CD8-positive, alpha-beta memory T cell (primary cell): ENCODE measurements around the gene NUFIP1. TPM values are rescaled to one million over a fixed set of nuclear protein-coding genes. Genes with fewer than 3 reads are reported as not detected.

ENCODE experiments used
- CTCF ChIA-PET: fragments of 350-600 bp; sonication (Branson Sonifier 250); formaldehyde crosslinking; loops from one replicate; lab custom pipeline; 2021; ENCODE audit warnings: antibody characterized with exemption; lab: Charles Lee
- POLR2A ChIA-PET: fragments of 350-600 bp; sonication (Branson Sonifier 250); formaldehyde crosslinking; loops from one replicate; lab custom pipeline; 2021; ENCODE audit warnings: antibody characterized with exemption; lab: Charles Lee
- DNase-seq, 5 donors: peaks; one replicate each; pipeline versions ENCODE4 v3.0.0 to v3.0.0-alpha.2; 2020 to 2022; ENCODE audit warnings: mixed read lengths in 1 of 5
- H3K27ac ChIP-seq: one replicate; pipeline ENCODE4 v1.7.0; 2013; ENCODE audit warnings: low read depth, mild to moderate bottlenecking, low read length, moderate library complexity
- H3K27me3 ChIP-seq: 2 replicates; pipeline ENCODE4 v1.7.0; 2013; ENCODE audit warnings: low read length, mild to moderate bottlenecking; ENCODE audit not compliant: insufficient read depth, poor library complexity, severe bottlenecking
- H3K36me3 ChIP-seq: 2 replicates; pipeline ENCODE4 v1.7.0; 2013; ENCODE audit warnings: mild to moderate bottlenecking, low read length, moderate library complexity; ENCODE audit not compliant: insufficient read depth
- H3K4me1 ChIP-seq: 2 replicates; pipeline ENCODE4 v1.7.0; 2013; ENCODE audit warnings: mild to moderate bottlenecking, low read length, moderate library complexity; ENCODE audit not compliant: insufficient read depth
- H3K4me3 ChIP-seq: 2 replicates; pipeline ENCODE4 v1.7.0; 2013; ENCODE audit warnings: mild to moderate bottlenecking, low read length
- H3K9me3 ChIP-seq: 2 replicates; pipeline ENCODE4 v1.7.0; 2013; ENCODE audit warnings: mild to moderate bottlenecking, low read length
- H3K27ac Mint-ChIP-seq, 8 donors: one replicate each; pipeline ENCODE4 v1.8.0; 2020 to 2021; ENCODE audit warnings: mixed read lengths in 8 of 8, mild to moderate bottlenecking in 6 of 8, inconsistent platforms in 3 of 8, moderate library complexity in 3 of 8
- H3K27me3 Mint-ChIP-seq, 2 donors: one replicate each; pipeline ENCODE4 v1.8.0; 2020 to 2021; ENCODE audit warnings: mixed read lengths in 2 of 2, mild to moderate bottlenecking in 1 of 2, moderate library complexity in 1 of 2
- H3K36me3 Mint-ChIP-seq, 3 donors: one replicate each; pipeline ENCODE4 v1.8.0; 2020 to 2021; ENCODE audit warnings: mixed read lengths in 3 of 3, inconsistent platforms in 1 of 3, mild to moderate bottlenecking in 1 of 3
- H3K4me1 Mint-ChIP-seq, 3 donors: one replicate each; pipeline ENCODE4 v1.8.0; 2020 to 2021; ENCODE audit warnings: mixed read lengths in 3 of 3, inconsistent platforms in 1 of 3, mild to moderate bottlenecking in 1 of 3
- H3K4me3 Mint-ChIP-seq, 7 donors: one replicate each; pipeline ENCODE4 v1.8.0; 2020 to 2021; ENCODE audit warnings: mixed read lengths in 7 of 7, mild to moderate bottlenecking in 6 of 7, moderate library complexity in 4 of 7, inconsistent platforms in 2 of 7
- H3K9me3 Mint-ChIP-seq, 5 donors: one replicate each; pipeline ENCODE4 v1.8.0; 2020 to 2022; ENCODE audit warnings: mixed read lengths in 5 of 5, mild to moderate bottlenecking in 3 of 5, moderate library complexity in 2 of 5, inconsistent platforms in 1 of 5
- polyA plus RNA-seq: library from polyadenylated mRNA; unstranded; fragments of 300-500 nt; fragmentation: Illumina TruSeq; gene quantifications from one replicate; pipeline ENCODE4 v1.2.3, GENCODE V29; 2021
- total RNA-seq, 2 experiments: library from RNA; stranded (reverse); gene quantifications; one replicate each; pipeline ENCODE4 v1.2.3, GENCODE V29; 2021

NUFIP1 gene
- total and polyA plus RNA-seq, 3 experiments from 2014 or later, result 4.0 to 11.8 (median 11.1) TPM

- no peaks in the 10 kb centered on the region for H3K4me1 ChIP-seq
- peak overlapping the region in 1 of 8 donors; percentile 4 for H3K27ac Mint-ChIP-seq
- H3K4me3 ChIP-seq, result no peak overlapping the region
- H3K9me3 Mint-ChIP-seq, result no peaks in the 10 kb centered on the region
- CTCF ChIA-PET, result no interaction called here
- H3K27ac ChIP-seq, result no peak overlapping the region
- POLR2A ChIA-PET, result no interaction called here
- DNase-seq, result no peak
- H3K4me1 Mint-ChIP-seq, result no peaks in the 10 kb centered on the region
- H3K36me3 ChIP-seq, result peaks cover 19% of the 10 kb centered on the region
- no peaks in the 10 kb centered on the region for H3K9me3 ChIP-seq
- no peaks in the 10 kb centered on the region for H3K27me3 ChIP-seq
- H3K36me3 Mint-ChIP-seq, result peaks cover 0 to 40% (median 4%) of the 10 kb centered on the region in 3 donors
- H3K4me3 Mint-ChIP-seq, result no peak overlapping the region
- no peaks in the 10 kb centered on the region for H3K27me3 Mint-ChIP-seq
Observed at GRCh38 chr13:44976949-44977583, 12.2 kb downstream of the NUFIP1 start.

DNA sequence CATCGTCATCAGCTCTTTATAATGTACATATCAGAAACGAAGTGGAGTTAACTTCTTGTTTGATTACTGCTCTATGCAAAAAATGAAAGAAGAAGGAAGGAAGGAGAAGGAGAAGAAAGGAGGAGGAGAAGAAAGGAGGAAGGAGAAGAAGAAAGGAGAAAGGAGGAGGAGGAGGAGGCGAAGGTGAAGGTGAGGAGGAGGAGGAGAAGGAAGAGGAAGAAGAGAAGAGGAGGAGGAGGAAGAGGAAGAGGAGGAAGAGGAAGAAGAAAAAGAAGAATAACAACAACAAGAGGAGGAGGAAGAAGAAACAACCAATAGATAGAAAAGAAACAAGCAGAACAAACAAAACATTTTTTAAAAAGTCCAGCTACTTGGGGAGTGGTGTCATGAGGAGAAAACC is 13.1 kb downstream of the NUFIP1 start:
- H3K27me3 Mint-ChIP-seq, result no peaks in the 10 kb centered on the region
- Histone ChIP-seq H3K4me1 (no peaks in the 10 kb centered on the region), H3K36me3 (peaks cover 19% of the 10 kb centered on the region), H3K9me3 (no peaks in the 10 kb centered on the region), H3K4me3 (no peak overlapping the region), H3K27ac (no peak overlapping the region), H3K27me3 (no peaks in the 10 kb centered on the region)
- H3K36me3 Mint-ChIP-seq, result peaks cover 0 to 47% (median 8%) of the 10 kb centered on the region in 3 donors
- H3K27ac Mint-ChIP-seq, result no peak overlapping the region
- ChIA-PET CTCF (no interaction called here), POLR2A (no interaction called here)
- no peak overlapping the region for H3K4me3 Mint-ChIP-seq
- no peak for DNase-seq
- no peaks in the 10 kb centered on the region for H3K4me1 Mint-ChIP-seq
- H3K9me3 Mint-ChIP-seq, result no peaks in the 10 kb centered on the region

DNA sequence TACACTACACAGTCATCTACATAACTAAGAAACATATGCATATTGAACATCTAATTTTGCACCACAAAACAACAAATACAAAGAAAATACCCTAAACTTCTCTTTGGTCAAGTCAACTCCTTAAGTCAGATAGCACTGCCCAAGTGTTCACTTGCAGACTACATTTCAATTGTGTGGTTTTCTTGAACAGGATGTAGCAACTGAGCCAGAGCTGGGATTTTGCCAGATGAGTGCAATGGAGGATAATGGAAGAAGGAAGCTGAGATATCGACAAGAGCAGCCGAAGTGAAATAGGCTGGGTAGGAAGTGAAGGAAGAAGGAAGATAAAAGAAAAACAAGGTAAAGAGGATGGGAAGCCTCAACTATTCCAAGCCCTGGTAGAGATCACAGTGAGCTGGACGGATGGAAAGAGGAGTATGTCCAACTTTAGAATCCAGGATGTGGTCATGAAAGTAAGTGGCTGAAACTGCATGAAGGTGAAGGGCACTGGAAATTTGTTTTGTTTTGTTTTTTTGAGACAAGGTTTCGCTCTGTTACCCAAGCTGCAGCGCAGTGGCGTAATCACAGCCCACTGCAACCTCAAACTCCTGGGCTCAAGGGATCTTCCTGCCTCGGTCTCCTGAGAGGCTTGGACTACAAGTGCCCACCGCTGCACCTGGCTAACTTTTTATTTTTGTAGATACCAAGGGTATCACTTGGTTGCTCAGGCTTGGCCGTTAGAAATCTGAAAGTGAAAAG is 15.0 kb downstream of the NUFIP1 start:
- H3K27me3 ChIP-seq, result no peaks in the 10 kb centered on the region
- ChIA-PET CTCF (interaction anchor here (0.9 to 2.2 kb wide), 2 partner anchors 57 to 491 kb away, joined by 3 to 9 read pairs; no protein-coding TSS in a partner anchor), POLR2A (no interaction called here)
- Mint-ChIP-seq H3K27ac (no peak overlapping the region), H3K4me1 (no peaks in the 10 kb centered on the region), H3K9me3 (no peaks in the 10 kb centered on the region), H3K27me3 (no peaks in the 10 kb centered on the region), H3K36me3 (peaks cover 0 to 37% (median 9%) of the 10 kb centered on the region in 3 donors), H3K4me3 (no peak overlapping the region)
- H3K9me3 ChIP-seq, result no peaks in the 10 kb centered on the region
- H3K27ac ChIP-seq, result no peak overlapping the region
- H3K4me3 ChIP-seq, result no peak overlapping the region
- H3K36me3 ChIP-seq, result peaks cover 14% of the 10 kb centered on the region
- H3K4me1 ChIP-seq, result no peaks in the 10 kb centered on the region
- DNase-seq, result no peak

DNA sequence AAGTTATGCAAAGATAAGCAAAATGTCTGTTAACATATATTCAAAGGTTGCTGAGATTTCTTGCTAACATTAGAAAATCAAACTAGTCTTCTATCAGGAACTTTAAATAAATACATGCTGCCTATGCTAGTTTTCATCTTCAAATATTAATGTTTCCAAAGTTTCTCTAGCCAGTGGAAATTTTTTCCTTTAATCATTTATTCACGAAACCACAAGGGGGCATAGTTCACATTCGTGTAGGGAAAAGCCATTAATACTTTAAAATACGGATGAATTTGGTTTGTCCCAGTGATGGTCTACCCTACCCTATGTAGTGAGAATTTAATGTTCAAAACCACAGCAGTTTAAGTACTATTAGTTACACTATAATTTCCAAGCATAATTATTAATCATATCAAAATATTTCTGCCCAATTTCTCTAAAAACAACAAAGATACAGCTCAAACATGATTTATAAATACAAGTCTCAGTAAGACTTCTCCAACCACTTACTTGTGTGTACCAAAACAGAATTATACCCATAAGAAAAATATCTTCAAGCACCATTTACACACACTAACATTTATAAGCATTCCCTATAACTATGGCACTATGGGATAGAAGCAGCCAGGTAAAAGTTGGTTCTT is 16.2 kb downstream of the NUFIP1 start:
- no peaks in the 10 kb centered on the region for H3K27me3 ChIP-seq
- CTCF ChIA-PET, result interaction anchor here (2.2 kb wide), 1 partner anchor 490 kb away, joined by 9 read pairs; no protein-coding TSS in a partner anchor
- no peak overlapping the region for H3K4me3 Mint-ChIP-seq
- POLR2A ChIA-PET, result no interaction called here
- no peak overlapping the region for H3K4me3 ChIP-seq
- H3K36me3 Mint-ChIP-seq, result peaks cover 0 to 33% (median 10%) of the 10 kb centered on the region in 3 donors
- no peaks in the 10 kb centered on the region for H3K27me3 Mint-ChIP-seq
- H3K27ac ChIP-seq, result no peak overlapping the region
- H3K4me1 ChIP-seq, result no peaks in the 10 kb centered on the region
- H3K9me3 ChIP-seq, result no peaks in the 10 kb centered on the region
- peaks cover 3% of the 10 kb centered on the region for H3K36me3 ChIP-seq
- H3K27ac Mint-ChIP-seq, result no peak overlapping the region
- no peaks in the 10 kb centered on the region for H3K9me3 Mint-ChIP-seq
- no peak for DNase-seq
- H3K4me1 Mint-ChIP-seq, result no peaks in the 10 kb centered on the region

GRCh38 chr13:44971656-44972595 is 17.3 kb downstream of the NUFIP1 start:
- CTCF ChIA-PET, result interaction anchor here (1.4 kb wide), 1 partner anchor 491 kb away, joined by 4 read pairs; no protein-coding TSS in a partner anchor
- no peak overlapping the region for H3K4me3 Mint-ChIP-seq

GRCh38 chr13:44969551-44970484 is 19.5 kb downstream of the NUFIP1 start:
- POLR2A ChIA-PET, result no interaction called here

More at GRCh38 chr13:44971656-44972595, 17.3 kb downstream of the NUFIP1 start:
- Mint-ChIP-seq H3K36me3 (peaks cover 0 to 30% (median 16%) of the 10 kb centered on the region in 3 donors), H3K4me1 (no peaks in the 10 kb centered on the region), H3K27ac (peak overlapping the region in 2 of 8 donors; percentile 3 to 14), H3K27me3 (no peaks in the 10 kb centered on the region), H3K9me3 (no peaks in the 10 kb centered on the region)
- no peaks in the 10 kb centered on the region for H3K36me3 ChIP-seq
- no peaks in the 10 kb centered on the region for H3K27me3 ChIP-seq
- POLR2A ChIA-PET, result no interaction called here
- H3K9me3 ChIP-seq, result no peaks in the 10 kb centered on the region
- no peak overlapping the region for H3K4me3 ChIP-seq
- no peaks in the 10 kb centered on the region for H3K4me1 ChIP-seq
- no peak overlapping the region for H3K27ac ChIP-seq
- DNase-seq, result no peak

GRCh38 chr13:44968434-44968815 is 20.8 kb downstream of the NUFIP1 start:
- no peak overlapping the region for H3K4me3 ChIP-seq
- no peaks in the 10 kb centered on the region for H3K9me3 Mint-ChIP-seq
- ChIA-PET CTCF (interaction anchor here (2.6 kb wide), 1 partner anchor 485 kb away, joined by 15 read pairs; no protein-coding TSS in a partner anchor), POLR2A (no interaction called here)
- no peaks in the 10 kb centered on the region for H3K4me1 Mint-ChIP-seq
- peak overlapping the region in 2 of 8 donors; percentile 5 to 55 for H3K27ac Mint-ChIP-seq
- H3K27ac ChIP-seq, result no peak overlapping the region
- H3K36me3 Mint-ChIP-seq, result peaks cover 16 to 49% (median 24%) of the 10 kb centered on the region in 3 donors
- no peaks in the 10 kb centered on the region for H3K27me3 Mint-ChIP-seq
- H3K36me3 ChIP-seq, result peaks cover 7% of the 10 kb centered on the region
- no peak for DNase-seq
- H3K4me3 Mint-ChIP-seq, result no peak overlapping the region
- H3K9me3 ChIP-seq, result no peaks in the 10 kb centered on the region
- H3K27me3 ChIP-seq, result no peaks in the 10 kb centered on the region
- H3K4me1 ChIP-seq, result no peaks in the 10 kb centered on the region

More at GRCh38 chr13:44969551-44970484, 19.5 kb downstream of the NUFIP1 start:
- no peak overlapping the region for H3K4me3 ChIP-seq
- H3K4me1 ChIP-seq, result no peaks in the 10 kb centered on the region
- CTCF ChIA-PET, result interaction anchor here (0.7 to 2.6 kb wide), 4 partner anchors 480 to 838 kb away, joined by 3 to 15 read pairs (median 4); no protein-coding TSS in a partner anchor
- no peaks in the 10 kb centered on the region for H3K27me3 ChIP-seq
- peak in 2 of 5 donors; percentile 15 to 17 for DNase-seq
- H3K27me3 Mint-ChIP-seq, result no peaks in the 10 kb centered on the region
- no peaks in the 10 kb centered on the region for H3K9me3 Mint-ChIP-seq
- H3K4me1 Mint-ChIP-seq, result no peaks in the 10 kb centered on the region
- no peak overlapping the region for H3K27ac Mint-ChIP-seq
- no peaks in the 10 kb centered on the region for H3K9me3 ChIP-seq
- peaks cover 5 to 36% (median 19%) of the 10 kb centered on the region in 3 donors for H3K36me3 Mint-ChIP-seq
- H3K4me3 Mint-ChIP-seq, result no peak overlapping the region
- no peak overlapping the region for H3K27ac ChIP-seq
- H3K36me3 ChIP-seq, result no peaks in the 10 kb centered on the region
